Adipocyte (in vitro differentiated cells): ENCODE results near the gene LIF.

ENCODE experiments used
- DNase-seq: peaks from one replicate; pipeline ENCODE4 v3.0.0-alpha.2; 2015; ENCODE audit warnings: low read depth
- H3K27me3 ChIP-seq: replicated peaks from 2 replicates; pipeline ENCODE4 v1.7.0; 2013; ENCODE audit warnings: mild to moderate bottlenecking, low read length, moderate library complexity; ENCODE audit not compliant: control insufficient read depth, insufficient read depth
- H3K36me3 ChIP-seq: 2 replicates; pipeline ENCODE4 v1.7.0; 2013; ENCODE audit warnings: low read length, mild to moderate bottlenecking, moderate library complexity; ENCODE audit not compliant: control insufficient read depth, insufficient read depth, severe bottlenecking
- H3K4me1 ChIP-seq: 2 replicates; pipeline ENCODE4 v1.7.0; 2013; ENCODE audit warnings: mild to moderate bottlenecking, low read length, moderate library complexity; ENCODE audit not compliant: control insufficient read depth, insufficient read depth
- H3K4me3 ChIP-seq: 2 replicates; pipeline ENCODE4 v1.7.0; 2013; ENCODE audit warnings: mild to moderate bottlenecking, low read length, moderate library complexity
- H3K9ac ChIP-seq: 2 replicates; pipeline ENCODE4 v1.7.0; 2013; ENCODE audit warnings: mild to moderate bottlenecking, low read length, moderate library complexity
- H3K9me3 ChIP-seq: 2 replicates; pipeline ENCODE4 v1.7.0; 2013; ENCODE audit warnings: mild to moderate bottlenecking, low read length, moderate library complexity; ENCODE audit not compliant: control insufficient read depth

Gene LIF

DNA sequence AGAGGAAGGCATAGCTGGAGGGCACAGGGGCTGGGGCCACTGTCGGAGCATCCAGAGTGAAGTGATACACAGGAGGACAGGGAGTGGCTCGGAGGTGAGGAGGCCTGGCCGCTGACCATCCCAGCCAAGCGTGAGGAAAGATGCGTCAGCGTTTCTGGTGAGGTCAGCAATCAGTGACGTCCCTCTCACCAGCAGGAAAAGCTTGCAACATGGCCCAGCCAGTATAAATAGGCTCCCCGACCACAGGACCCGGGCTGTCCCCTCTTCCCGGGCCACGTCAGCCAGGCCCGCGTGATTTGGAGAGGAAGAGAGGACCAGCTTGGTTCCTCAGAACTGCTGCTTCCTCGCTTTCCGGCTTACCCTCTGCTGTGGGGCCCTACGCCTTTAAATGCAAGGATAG lies 24.3 kb upstream of the LIF start:
- no peak overlapping the region for H3K4me3 ChIP-seq
- no peaks in the 10 kb centered on the region for H3K9me3 ChIP-seq
- no peak for DNase-seq

GRCh38 chr22:30268331-30268730 lies 21.8 kb upstream of the LIF start:
- H3K27me3 ChIP-seq = peaks cover 4% of the 10 kb centered on the region
- H3K36me3 ChIP-seq = no peaks in the 10 kb centered on the region
- H3K4me1 ChIP-seq = no peaks in the 10 kb centered on the region
- H3K9me3 ChIP-seq = no peaks in the 10 kb centered on the region
- no peak overlapping the region for H3K4me3 ChIP-seq
- H3K9ac ChIP-seq = no peak overlapping the region
- DNase-seq = no peak

More for the DNA sequence above, 24.3 kb upstream of the LIF start:
- Histone ChIP-seq H3K27me3 (peaks cover 4% of the 10 kb centered on the region), H3K4me1 (no peaks in the 10 kb centered on the region), H3K9ac (no peak overlapping the region), H3K36me3 (no peaks in the 10 kb centered on the region)

GRCh38 chr22:30267382-30268302 lies 21.1 kb upstream of the LIF start:
- no peak for DNase-seq
- Histone ChIP-seq H3K9me3 (no peaks in the 10 kb centered on the region), H3K36me3 (no peaks in the 10 kb centered on the region), H3K4me1 (no peaks in the 10 kb centered on the region), H3K27me3 (peaks cover 4% of the 10 kb centered on the region), H3K9ac (no peak overlapping the region), H3K4me3 (no peak overlapping the region)

GRCh38 chr22:30266445-30267381 lies 20.2 kb upstream of the LIF start, which contains the start of gene OSM:
TSS of gene OSM (minus strand) at chr22:30266851. CDS start at chr22:30266799, 52 bp downstream.
- H3K36me3 ChIP-seq = no peaks in the 10 kb centered on the region
- H3K4me3 ChIP-seq = no peak within 1 kb of the TSS
- no peaks in the 10 kb centered on the region for H3K9me3 ChIP-seq
- H3K27me3 ChIP-seq = peaks cover 4% of the 10 kb centered on the region
- no peak within 1 kb of the TSS for H3K9ac ChIP-seq
- H3K4me1 ChIP-seq = no peaks in the 10 kb centered on the region
- no peak for DNase-seq

DNA sequence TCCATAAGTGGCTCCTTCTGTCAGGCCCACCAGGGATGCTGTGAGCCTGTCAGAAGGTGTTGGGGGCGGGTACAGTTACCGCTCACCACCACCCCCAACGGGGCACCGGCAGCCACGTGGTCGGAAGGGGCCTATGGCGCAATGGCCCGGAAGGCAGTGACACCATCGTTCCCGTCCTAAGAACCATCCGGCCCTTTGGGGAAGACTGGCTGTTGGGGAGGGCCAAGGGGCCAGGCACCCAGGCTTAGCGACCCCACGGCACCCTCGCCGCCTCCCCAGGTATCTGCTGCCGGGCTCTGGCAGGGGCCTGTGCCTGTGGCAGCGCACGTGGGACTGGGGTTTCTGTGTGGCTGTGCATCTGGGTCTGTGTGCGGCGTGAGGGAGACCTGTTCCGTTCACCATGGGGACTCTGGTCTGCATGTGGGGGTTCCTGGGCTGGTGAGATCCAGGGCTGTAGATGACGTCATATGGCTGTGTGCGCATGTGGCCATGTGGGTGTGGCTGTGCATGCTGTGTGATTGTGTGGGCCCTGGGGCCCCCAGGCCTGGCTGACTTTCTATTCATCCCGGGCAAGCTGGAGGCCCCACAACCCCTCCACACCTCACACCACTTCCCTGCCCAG lies 19.4 kb upstream of the LIF start:
- DNase-seq = no peak
- Histone ChIP-seq H3K27me3 (no peaks in the 10 kb centered on the region), H3K9me3 (no peaks in the 10 kb centered on the region), H3K36me3 (no peaks in the 10 kb centered on the region), H3K4me1 (no peaks in the 10 kb centered on the region), H3K4me3 (no peak overlapping the region), H3K9ac (no peak overlapping the region)

DNA sequence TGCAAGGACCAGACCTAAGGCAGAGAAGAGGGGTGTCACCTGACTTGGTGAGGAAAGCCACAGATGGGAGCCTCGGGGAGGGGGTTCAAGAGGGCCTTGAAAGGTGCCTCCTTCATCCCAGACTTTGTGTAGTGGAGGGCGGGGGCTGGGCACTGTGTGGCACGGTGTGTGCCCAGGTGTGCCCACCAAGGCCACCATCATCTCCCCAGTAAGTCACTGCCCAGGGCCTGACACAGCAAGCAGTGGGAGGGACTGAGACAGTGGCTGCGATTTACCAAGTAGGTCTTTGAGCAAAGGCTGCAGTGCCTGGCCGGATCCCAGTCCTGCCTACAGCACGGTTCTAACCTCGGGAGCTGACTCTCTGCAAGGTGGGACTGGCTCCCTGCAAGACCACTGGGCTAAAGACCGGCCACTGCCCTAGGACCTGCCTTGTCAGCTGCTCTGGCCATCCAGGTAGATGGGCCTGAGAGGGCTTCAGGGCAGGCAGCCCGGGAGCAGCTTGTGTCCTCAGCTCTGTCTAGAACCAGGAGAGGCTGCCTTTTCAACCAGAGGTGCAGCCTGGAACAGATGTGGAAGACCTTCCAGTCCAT lies 18.7 kb upstream of the LIF start:
- Histone ChIP-seq H3K4me1 (no peaks in the 10 kb centered on the region), H3K4me3 (no peak overlapping the region), H3K36me3 (no peaks in the 10 kb centered on the region), H3K9me3 (no peaks in the 10 kb centered on the region), H3K27me3 (no peaks in the 10 kb centered on the region), H3K9ac (no peak overlapping the region)
- no peak for DNase-seq

- Histone ChIP-seq H3K4me3 (no peak overlapping the region), H3K27me3 (no peaks in the 10 kb centered on the region)
- DNase-seq = no peak
Observed at GRCh38 chr22:30263883-30264282, 17.3 kb upstream of the LIF start.

DNA sequence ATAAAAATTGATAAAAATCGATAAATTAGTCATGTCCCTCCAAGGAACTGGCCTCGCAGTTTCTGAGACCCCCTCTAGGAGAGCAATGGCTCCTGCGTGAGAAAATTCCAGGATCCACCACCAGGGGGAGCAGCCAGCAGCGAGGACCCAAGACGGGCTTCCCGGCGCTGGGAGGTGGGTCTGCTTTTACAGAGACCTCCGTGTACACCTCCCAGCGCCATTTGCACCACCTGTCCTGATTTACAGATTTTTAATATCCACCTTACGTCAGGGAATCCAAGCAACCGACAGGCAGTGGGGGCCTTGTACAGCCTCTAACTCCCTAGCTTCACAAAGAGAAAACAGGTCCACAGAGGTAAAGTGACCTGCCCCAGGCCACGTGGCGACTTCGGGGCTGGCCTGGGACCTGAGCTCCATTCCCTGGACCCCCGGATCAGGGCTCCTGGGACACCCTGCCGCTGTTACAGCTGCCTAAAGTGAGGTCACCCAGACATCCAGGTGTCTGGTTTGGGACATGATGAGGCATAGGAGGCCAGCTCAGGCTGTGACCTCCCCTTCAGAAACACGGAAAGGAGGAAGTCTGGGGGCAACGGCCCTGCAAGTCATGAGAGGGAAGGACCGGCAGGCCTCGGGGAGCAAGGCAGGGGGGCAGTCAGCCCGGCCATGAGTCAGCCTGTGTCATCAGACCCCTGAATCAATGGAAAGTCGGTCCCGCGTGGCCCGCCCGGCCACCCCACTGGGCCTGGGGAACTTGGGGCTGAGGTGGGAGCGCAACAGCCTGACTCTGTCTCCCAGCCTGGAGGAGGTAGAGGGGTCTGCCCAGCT lies 16.6 kb upstream of the LIF start:
- Histone ChIP-seq H3K9ac (peak overlapping the region; percentile 20), H3K9me3 (no peaks in the 10 kb centered on the region), H3K4me3 (peak overlapping the region; percentile 42), H3K4me1 (no peaks in the 10 kb centered on the region), H3K36me3 (no peaks in the 10 kb centered on the region), H3K27me3 (no peaks in the 10 kb centered on the region)
- DNase-seq = peak; percentile 91

More at GRCh38 chr22:30263883-30264282, 17.3 kb upstream of the LIF start:
- Histone ChIP-seq H3K9ac (no peak overlapping the region), H3K36me3 (no peaks in the 10 kb centered on the region), H3K4me1 (no peaks in the 10 kb centered on the region), H3K9me3 (no peaks in the 10 kb centered on the region)

- no peak overlapping the region for H3K9ac ChIP-seq
- H3K36me3 ChIP-seq = no peaks in the 10 kb centered on the region
- H3K9me3 ChIP-seq = no peaks in the 10 kb centered on the region
- no peaks in the 10 kb centered on the region for H3K4me1 ChIP-seq
- H3K27me3 ChIP-seq = no peaks in the 10 kb centered on the region
- H3K4me3 ChIP-seq = no peak overlapping the region
- DNase-seq = no peak
Observed at GRCh38 chr22:30262112-30262511, 15.6 kb upstream of the LIF start.

- no peaks in the 10 kb centered on the region for H3K27me3 ChIP-seq
- no peak for DNase-seq
- H3K36me3 ChIP-seq = no peaks in the 10 kb centered on the region
- H3K9ac ChIP-seq = no peak overlapping the region
- H3K9me3 ChIP-seq = no peaks in the 10 kb centered on the region
- peaks cover under 1% of the 10 kb centered on the region for H3K4me1 ChIP-seq
- H3K4me3 ChIP-seq = no peak overlapping the region
Observed at GRCh38 chr22:30261134-30261533, 14.6 kb upstream of the LIF start.
